GM18505 (cell line): ENCODE data around the gene CDH15.
A peak's percentile ranks its signal among the peaks of the same experiment; 100 is the strongest.

Experiments used
- ATAC-seq: cut with Tn5 transposase; IDR thresholded peaks from one replicate; pipeline ENCODE4 v1.9.1; 2021; ENCODE audit not compliant: unreplicated experiment
- POLR2A ChIP-seq: IDR thresholded peaks from 4 replicates; pipeline ENCODE4 v1.6.1; 2011; ENCODE audit warnings: borderline replicate concordance; ENCODE audit not compliant: insufficient read depth, insufficient read length; ENCODE audit errors: extremely low read depth

The CDH15 gene

DNA sequence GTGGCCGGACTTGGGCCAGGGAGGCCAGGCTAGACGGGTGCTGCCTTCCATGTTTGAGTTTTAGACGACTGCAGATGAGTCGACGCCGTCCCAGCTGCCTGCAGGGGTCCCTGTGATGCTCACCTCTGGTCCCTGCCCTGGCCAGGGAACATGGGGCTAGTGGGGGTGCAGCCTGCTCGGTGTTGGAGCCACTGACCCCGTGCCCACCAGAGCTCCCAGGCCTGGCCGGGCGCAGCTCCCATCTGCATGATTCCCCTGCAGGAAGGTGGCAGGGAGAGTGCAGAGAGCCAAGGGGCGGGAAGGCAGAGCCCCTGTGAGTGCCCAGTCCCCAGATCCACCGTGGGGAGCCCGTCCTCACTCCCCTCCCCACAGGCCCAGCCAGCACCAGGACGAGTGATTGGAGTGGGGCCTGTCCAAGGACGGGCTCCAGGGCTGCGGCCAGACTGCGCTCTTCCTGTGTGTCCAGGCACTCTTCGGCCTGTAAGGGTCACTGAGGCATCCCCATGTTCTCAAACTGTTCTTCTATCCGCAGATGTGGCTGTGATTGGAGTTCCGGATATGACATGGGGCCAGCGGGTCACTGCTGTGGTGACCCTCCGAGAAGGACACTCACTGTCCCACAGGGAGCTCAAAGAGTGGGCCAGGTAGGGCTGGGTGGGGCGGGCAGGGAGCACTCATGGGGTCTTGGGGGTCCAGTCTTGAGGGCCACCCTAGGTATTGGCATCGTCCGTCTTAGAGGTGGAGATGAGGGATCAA is 26.0 kb upstream of the CDH15 start:
- TF ChIP-seq POLR2A: no peak
- ATAC-seq: no peak

- no peak for ATAC-seq
- TF ChIP-seq POLR2A: no peak
Measured at GRCh38 chr16:89146211-89147005, 25.1 kb upstream of the CDH15 start.

- no peak for TF ChIP-seq POLR2A
- ATAC-seq: no peak
Measured at GRCh38 chr16:89147085-89147817, 24.3 kb upstream of the CDH15 start.

- no peak for ATAC-seq
- no peak for TF ChIP-seq POLR2A
Measured at GRCh38 chr16:89149386-89149785, 22.2 kb upstream of the CDH15 start.

DNA sequence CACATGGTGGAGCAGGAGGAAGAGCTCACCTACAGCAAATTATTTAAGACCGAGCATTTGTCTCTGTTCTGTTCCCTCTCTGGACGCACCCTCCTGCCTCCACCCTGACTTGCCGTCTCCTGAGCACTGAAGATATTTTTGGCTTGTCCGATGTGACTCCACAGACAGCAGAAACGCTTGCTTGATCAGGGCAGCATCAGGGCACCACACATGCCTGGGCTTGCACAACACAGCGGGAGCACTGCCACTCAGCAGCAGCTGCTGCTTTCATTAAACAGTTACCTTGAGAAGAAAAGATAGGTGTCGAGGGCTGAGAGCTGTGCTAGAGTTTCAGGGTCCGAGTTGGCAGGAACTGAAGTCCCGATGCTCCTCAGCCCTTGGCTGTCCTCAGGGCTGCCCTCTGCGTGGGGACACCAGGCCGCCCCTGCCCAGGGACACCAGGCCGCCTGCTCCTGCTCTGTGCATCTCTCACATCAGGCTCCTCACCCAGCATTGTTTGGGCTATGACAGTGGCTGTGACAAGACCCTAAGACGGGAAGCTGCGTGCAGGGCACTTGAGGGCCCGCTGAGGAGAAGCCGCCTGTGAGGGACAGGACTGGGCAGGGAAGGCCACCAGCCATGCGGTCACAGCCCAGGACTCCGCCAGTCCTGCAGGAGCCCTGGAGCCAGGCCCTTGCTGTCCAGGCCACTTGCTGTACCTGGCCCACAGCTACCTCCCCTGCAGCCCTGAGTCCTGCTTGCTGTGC is 21.3 kb upstream of the CDH15 start:
- no peak for ATAC-seq
- TF ChIP-seq POLR2A: no peak

DNA sequence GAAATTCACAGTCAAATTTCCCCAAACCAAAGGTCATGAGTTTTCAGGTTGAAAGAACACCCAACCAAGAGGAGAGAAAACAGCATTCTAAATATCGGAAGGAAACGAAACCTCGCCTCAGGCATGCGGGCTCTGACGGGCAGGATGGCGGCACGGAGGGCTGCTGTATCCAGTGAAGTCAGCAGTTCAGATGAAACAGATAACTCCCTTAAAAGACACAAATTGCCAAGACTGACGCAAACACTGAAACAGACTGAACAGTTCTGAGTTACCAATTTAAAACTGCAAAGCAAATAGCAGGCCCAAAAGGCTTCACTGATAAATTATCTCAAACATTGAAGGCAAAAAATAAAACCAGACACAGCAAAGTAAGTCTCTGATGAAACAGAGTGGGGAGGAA is 20.6 kb upstream of the CDH15 start:
- TF ChIP-seq POLR2A: no peak
- ATAC-seq: no peak

GRCh38 chr16:89152831-89153700 is 18.5 kb upstream of the CDH15 start:
- no peak for TF ChIP-seq POLR2A
- ATAC-seq: no peak

GRCh38 chr16:89153848-89154271 is 17.7 kb upstream of the CDH15 start:
- no peak for ATAC-seq
- TF ChIP-seq POLR2A: no peak

DNA sequence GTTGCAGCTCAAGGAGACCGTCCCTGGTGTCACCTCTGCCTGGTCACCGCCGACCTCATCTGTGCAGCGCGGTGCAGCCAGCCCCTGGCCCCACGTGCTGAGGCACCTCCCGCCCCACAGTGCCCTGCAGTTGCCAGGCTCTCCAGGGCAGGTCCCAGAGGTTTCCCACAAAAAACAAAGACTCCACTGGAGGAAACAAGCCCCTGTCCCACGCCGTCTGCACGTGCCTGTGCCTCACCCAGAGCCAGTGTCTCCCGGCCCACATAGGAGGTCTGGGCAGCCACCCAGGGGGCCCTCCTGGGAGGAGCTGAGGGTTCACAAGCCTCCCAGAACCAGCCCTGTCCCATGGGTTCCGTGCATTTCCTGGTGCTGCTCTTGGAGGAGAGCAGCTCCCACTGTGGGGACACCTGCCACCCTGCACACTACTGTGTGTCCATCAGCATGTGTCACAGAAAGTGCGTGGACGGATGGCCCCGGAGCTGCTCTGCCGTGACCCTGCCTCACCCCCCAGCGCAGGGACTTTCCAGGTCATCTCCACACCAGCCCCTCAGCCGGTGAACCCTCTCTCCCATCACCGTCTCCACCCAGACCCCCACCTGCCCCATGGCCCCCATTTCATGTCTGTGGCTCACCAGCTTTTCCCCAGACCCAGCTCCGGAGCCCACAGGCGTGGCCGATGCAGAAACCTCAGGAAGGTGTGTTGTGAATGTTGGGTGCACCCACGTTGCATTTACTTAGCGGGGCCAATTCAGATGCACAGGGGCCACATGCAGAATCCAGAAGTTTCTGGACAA is 17.0 kb upstream of the CDH15 start:
- no peak for TF ChIP-seq POLR2A
- ATAC-seq: no peak

DNA sequence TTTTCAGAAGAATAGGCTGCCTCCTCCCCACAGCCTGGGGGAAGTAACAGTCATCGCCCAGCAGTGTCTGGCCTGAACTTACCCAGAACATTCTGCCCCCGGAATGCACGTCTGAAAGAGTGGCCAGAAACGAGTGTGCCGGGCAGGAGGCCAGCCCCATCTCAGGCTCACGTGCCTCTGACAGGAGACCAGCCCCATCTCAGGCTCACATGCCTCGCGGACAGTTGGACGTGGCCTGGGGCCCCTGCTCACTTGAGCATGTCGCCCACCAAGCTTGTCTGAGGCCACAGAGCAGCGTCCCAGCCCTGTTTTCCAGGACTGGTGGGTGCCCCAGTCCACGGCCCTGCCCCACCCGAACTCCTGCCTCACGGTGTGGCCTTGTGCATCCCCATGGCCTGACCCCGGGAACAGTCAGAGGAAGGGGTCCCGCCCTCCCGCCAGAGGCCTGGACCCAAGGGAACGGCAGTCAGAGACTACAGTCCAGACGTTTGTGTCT is 16.3 kb upstream of the CDH15 start:
- no peak for TF ChIP-seq POLR2A
- no peak for ATAC-seq

- ATAC-seq: no peak
- TF ChIP-seq POLR2A: peak; percentile 17
Measured at GRCh38 chr16:89155851-89156739, 15.5 kb upstream of the CDH15 start.
